ENCODE results near the gene ZNF625.

Gene ZNF625

GRCh38 chr19:12187625-12188024, 31.1 kb upstream of the ZNF625 start:
- TF ChIP-seq, protein P1, sequence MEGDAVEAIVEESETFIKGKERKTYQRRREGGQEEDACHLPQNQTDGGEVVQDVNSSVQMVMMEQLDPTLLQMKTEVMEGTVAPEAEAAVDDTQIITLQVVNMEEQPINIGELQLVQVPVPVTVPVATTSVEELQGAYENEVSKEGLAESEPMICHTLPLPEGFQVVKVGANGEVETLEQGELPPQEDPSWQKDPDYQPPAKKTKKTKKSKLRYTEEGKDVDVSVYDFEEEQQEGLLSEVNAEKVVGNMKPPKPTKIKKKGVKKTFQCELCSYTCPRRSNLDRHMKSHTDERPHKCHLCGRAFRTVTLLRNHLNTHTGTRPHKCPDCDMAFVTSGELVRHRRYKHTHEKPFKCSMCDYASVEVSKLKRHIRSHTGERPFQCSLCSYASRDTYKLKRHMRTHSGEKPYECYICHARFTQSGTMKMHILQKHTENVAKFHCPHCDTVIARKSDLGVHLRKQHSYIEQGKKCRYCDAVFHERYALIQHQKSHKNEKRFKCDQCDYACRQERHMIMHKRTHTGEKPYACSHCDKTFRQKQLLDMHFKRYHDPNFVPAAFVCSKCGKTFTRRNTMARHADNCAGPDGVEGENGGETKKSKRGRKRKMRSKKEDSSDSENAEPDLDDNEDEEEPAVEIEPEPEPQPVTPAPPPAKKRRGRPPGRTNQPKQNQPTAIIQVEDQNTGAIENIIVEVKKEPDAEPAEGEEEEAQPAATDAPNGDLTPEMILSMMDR (IDR thresholded peaks at IDR 0.05; ENCODE audit: extremely low read depth, missing control alignments): no peak

GRCh38 chr19:12180377-12180776, 23.8 kb upstream of the ZNF625 start:
- TF ChIP-seq, protein P1 (IDR thresholded peaks at IDR 0.05; ENCODE audit: extremely low read depth, missing control alignments): no peak
- no peak for DNase-seq (ENCODE audit: low spot score)

More at GRCh38 chr19:12187625-12188024, 31.1 kb upstream of the ZNF625 start:
- DNase-seq (ENCODE audit: low spot score): no peak

DNA sequence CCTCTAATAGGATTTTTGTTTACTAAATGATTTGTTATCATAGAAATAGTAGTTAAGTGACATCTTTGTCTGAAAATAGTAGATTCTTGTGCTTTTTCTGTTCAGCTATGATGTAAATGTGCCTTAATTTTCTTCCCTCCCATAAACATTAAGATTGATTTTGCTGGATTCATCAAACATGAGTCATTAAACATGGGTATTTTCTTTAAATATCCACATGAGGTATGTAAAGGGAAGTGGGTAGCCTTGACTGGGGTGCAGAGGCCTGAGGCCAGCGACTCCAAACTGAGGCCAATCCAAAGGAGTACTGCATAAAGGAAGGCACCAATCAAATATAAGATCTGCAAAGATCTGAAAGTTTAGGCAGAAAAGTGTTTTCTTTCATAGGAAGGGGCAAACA, 10.1 kb upstream of the ZNF625 start:
- no peak for DNase-seq (ENCODE audit: low spot score)
- TF ChIP-seq, protein P1 (IDR thresholded peaks at IDR 0.05; ENCODE audit: extremely low read depth, missing control alignments): no peak

- DNase-seq (ENCODE audit: low spot score): peak; percentile 26
- TF ChIP-seq, protein P1 (IDR thresholded peaks at IDR 0.05; ENCODE audit: extremely low read depth, missing control alignments): no peak
Measured at GRCh38 chr19:12163826-12164225, 7.3 kb upstream of the ZNF625 start.

- TF ChIP-seq, protein P1 (IDR thresholded peaks at IDR 0.05; ENCODE audit: extremely low read depth, missing control alignments): no peak
- peak; percentile 99 for DNase-seq (ENCODE audit: low spot score)
Measured at GRCh38 chr19:12162882-12163806, 6.6 kb upstream of the ZNF625 start, which contains the start of gene ZNF136. ZNF136 (plus strand) TSS chr19:12163096; CDS start chr19:12163204, 108 bp downstream.

DNA sequence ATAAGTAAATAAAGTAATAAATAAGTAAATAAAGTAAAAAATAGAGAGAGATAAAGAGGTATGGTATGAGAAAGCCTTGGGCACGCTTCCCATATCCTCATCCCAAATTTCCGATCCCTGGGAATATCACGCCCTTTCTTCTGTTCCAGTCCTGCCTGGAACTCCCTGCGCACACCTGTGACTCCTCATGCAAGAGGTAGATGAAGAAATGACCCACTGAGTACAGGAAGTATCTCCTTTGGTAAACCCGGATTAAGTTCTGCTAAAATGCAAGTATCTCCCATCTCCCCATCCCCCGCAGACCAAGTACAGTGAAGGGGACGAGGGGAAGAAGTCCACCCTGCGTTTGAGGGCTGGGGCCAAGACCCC, 6.0 kb upstream of the ZNF625 start:
- TF ChIP-seq, protein P1 (IDR thresholded peaks at IDR 0.05; ENCODE audit: extremely low read depth, missing control alignments): no peak
- DNase-seq (ENCODE audit: low spot score): no peak

- no peak for DNase-seq (ENCODE audit: low spot score)
- TF ChIP-seq, protein P1 (IDR thresholded peaks at IDR 0.05; ENCODE audit: extremely low read depth, missing control alignments): no peak
Measured at GRCh38 chr19:12159773-12160414, 3.4 kb upstream of the ZNF625 start.

All from GM20000 (cell line).